ENCODE measurements around the gene UVRAG.

The UVRAG gene

DNA sequence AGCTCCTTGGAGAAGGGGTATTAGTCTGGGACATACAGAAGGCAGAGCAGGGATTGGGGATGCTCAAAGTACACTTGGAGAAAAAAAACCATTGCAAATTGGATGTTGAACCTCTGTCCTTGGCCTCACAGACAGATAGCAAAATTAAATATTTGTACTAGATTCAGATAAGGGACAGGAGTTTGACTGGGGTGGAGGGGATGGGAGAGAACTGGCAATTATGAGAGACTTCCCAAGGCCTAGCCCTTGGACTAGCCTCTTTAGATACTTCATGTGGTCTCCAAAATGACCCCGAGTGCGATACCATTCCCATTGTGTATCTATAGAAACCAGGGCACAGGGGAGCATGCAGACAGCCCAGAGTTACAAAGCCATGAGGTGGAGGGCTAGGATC lies 30.9 kb upstream of the UVRAG start:
- DNase-seq, result no peak

DNA sequence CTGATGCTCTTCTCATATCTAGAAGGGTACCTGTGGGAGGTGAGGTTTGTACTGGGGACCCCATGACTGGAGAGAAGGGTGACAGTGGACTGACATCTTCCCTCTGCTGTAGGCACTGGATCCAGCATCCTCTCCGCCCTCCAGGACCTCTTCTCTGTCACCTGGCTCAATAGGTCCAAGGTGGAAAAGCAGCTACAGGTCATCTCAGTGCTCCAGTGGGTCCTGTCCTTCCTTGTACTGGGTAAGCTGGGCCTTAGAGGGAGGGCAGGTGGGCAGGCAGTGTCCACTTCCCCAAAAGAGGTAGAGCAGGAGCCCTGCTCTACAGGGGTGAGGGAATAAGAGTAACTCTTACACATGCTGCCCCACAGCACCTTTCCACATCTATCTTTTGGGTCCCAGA lies 30.5 kb upstream of the UVRAG start:
- DNase-seq, result no peak

DNA sequence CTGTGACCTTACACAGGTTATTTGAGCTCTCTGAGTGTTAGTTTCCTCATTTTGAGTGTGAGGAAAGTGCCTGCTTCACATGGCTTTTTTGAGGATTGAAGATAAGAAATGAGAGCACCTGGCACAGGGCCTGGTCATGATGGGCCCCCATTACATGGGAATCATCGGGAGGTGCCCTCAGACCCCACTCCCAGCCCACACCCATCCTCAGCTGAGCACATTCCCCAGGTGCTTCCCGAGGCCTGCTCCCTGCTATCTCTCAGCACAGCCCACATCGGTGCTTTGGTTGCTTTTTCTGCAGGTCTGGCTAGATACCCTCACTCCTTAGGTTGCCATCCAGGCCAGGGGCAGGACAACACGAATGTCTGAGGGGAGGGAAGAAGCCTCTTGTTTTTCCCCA lies 29.8 kb upstream of the UVRAG start:
- no peak for DNase-seq

DNA sequence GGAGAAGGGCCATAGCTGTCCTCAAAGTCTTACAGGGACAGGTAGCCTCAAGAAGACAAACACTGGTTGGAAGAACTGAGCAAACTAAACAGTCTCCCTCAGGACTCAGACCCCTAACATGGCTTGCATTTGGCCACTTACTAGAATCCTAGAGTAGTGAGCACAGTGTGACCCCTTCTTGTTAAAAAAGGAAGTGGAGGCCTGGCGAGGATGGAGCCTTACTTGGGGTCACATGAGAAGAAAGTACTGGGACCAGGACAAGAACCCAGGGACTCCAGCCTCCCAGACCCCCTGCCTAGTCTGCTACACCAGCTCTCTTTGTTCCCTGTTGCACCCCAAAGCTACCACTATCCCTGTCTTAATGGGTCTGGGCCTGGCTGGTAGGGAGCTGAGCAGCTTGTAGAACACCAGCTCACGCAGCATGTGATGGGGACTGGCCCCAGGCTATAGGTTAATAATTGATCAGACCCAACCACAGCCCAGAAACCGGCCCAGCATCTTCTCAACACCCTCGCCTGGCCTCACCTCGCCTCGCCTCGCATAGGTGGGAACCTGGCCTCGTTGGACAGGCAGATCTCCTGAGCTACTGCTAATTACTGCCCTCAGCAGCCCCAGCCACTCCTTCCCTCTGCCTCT lies 28.8 kb upstream of the UVRAG start:
- no peak for DNase-seq

DNA sequence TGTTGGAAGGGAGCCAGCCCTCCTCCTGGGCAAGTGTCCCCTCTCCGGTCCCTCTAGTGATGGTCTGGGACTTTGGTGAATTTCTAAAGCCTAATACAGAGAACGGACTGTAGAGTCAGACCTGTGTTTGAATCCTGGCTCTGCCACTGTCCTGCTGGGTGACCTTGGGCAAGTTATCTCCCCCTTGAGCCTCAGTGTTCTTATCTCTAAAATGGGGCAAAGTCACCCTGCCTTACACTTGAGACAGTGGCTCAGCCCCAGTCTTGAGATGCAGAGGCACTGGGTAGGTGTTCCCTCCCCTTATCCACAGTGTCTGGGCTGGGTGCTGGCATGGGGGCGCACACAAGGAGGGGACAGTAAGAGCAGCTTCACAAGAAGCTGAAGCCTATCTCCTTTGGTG lies 25.5 kb upstream of the UVRAG start:
- DNase-seq, result no peak

DNA sequence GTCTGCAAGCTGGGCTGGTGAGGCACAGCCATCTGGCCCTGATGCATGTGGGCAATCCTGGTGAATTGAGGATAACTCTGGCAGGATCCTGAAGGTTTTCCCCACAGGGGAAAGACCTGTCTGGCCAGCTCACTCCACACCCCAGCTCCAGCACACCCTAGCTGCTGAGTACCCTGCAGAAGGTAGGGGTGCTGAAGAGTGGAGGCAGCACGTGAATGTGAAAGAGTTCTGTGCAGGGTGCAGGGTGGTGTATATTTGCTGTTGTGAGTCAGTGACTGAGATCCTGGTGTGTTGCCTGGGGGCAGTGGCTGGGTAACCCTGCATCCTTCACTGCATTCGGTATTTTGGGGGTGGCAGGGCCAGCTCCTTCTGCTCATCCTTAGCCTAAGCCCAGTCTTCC lies 24.0 kb upstream of the UVRAG start:
- no peak for DNase-seq

DNA sequence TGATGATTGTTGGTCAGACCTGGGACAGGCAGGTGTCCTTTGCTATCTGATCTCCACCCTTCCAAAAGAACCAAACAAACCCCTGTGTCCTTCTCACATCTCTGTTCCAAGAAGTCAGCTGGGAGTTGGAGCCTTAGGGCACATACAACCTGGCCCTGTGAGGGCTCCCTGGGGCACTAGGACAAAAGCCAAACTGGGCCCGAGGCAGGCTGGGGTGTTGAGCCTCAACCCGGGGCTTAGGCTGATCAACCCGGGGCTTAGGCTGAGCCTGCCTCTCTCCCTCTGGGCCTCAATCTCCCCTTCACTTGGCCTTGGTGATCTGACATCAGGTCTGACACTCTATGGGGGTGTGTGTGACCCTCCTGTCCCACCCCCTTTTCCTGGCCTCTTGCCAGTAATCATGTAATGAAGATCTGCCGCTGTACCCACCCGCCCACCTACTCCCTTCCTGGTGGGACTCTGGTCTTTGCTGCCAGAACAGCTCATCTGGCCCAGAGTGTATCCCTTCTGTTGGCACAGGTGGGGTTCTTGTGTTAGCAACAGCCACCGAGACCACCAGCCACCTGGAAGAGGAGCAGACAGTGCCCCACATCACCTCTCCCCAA lies 22.8 kb upstream of the UVRAG start:
- DNase-seq, result no peak

DNA sequence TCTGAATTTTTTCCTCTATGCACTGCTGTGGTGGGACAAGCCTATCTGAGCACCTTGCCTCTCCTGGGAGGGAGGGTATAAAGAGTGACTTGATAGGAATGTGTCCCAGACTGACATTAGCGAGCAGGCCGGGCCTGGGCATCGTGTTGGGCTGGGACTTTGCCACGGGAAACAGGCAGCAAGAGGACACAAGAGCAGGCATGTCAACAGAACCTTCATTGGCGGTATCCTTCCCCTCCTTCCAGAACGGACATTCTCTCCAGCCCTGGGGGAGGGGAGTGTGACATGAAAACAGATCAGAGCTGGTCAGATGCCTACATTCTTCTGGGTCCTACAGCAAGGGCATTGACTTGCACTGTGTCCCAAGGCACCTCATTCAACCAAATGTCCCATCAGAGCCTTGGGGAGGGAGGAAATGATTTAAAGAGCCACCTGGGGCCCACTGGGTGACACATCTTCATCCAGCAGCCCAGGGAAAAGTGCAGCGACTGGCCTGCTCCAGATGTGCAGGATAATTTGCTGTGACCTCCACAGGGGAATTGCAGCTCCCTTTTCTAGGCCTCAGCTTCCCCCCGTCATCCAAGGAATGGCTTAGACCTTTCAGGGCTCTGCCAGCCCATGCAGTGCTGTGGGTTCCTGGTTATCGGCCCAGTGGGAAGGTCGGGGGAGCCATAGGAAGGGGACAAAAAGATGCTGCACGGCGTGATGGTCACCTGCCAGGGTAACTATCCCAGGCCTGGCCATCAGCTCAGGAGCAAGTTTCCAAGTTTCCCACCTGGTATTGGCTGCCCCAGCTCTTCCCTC lies 21.8 kb upstream of the UVRAG start:
- DNase-seq, result no peak

DNA sequence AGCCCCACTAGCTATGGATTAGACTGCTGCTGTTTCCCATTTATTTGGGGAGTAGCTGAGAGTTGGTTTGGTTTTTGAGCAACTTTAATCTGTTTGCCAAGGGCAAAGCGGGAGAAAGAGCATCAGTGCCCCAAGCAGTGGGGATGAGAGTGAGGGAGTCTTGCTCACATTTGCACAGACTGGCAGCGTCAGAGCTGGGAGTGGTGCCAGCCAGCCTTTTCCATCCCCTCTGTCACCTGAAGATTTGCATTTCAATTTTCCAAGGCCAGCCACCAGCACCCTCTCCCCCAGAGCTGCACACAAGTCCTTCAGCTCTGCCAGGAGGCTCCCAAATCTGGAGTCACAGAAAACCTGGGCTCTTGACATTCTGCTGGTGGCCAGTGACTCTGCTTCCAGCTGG lies 21.0 kb upstream of the UVRAG start:
- no peak for DNase-seq

DNA sequence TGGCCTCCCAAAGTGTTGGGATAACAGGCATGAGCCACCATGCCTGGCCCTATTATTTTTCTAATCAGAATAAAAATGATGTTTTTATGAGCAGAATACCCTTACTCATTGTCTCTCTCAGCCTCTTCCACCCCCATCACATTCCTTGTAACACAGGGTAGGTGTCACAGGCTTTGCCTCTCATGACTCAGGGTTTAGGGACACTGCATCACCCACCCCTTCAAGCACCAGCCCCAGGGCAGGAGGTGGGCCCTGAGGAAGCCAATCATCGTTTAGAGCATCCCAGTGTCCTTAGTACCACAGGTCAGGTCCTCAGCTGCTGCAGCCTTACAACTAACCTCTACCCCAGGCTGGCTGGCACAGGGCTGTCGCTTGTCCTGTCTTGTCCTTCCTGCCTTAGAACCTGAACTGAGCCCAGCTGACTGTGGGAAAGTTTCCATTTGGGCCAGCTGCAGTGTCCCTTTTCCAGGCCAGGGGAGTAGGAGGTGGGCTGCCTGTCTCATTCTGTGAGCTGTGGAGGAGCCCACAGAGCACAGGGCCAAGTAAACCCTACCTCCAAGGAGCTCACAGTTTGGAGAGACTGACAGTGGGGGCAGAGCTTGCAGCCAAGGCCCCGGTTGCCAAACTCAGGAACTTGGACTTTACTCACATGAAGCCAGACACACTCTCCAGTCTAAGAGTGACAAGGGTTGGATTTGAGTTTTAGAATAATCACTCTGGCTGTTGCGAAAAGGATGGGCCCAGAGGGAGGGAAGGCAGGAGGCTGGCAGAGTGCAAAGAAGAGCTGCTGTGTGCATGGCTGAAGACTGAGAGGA lies 19.5 kb upstream of the UVRAG start:
- no peak for DNase-seq

DNA sequence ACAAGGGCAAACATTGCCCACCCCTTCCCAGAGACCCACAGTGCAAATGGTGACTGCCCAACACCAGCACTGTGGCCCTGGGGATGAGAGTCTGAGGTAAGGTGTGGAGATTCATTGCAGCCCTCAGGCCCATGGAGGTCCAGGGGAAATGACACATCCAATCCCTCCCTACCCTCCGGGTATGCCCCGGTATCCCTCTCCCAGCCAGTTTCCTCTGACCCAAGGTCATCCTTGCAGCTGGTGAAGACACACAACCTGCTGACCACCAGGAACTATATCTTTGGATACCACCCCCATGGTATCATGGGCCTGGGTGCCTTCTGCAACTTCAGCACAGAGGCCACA lies 18.9 kb upstream of the UVRAG start:
- DNase-seq, result no peak

DNA sequence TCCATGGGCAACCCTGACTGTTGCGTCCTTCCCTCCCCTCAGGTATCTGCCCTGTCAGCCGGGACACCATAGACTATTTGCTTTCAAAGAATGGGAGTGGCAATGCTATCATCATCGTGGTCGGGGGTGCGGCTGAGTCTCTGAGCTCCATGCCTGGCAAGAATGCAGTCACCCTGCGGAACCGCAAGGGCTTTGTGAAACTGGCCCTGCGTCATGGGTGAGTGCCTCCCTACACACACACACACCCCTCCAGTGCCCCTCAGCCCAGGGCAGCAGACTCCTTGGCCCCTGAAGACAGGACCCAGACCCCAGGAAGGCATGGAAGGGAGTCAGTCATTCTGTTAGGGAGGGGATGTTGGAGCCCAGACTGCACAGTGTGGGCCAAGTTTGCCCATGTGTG lies 17.9 kb upstream of the UVRAG start:
- no peak for DNase-seq

DNA sequence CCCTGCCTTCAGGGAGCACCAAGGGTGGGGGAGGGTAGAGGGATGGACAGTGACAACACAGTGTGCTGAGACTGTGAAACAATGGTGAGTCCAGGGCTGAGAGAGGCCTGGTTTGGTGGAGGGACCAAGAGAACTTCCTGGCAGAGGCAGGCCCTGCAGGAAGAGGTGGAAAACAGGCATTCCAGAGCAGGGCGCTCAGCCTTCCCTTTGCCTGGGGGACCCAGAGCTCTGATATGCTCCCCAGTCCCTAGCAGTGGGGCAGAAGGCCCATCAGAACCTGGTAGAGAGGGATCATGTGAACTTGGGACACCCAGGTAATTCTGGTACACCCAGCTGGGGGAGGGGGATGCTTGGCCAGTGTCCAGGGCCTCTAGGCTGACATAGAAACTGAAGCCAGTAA lies 17.2 kb upstream of the UVRAG start:
- no peak for DNase-seq

DNA sequence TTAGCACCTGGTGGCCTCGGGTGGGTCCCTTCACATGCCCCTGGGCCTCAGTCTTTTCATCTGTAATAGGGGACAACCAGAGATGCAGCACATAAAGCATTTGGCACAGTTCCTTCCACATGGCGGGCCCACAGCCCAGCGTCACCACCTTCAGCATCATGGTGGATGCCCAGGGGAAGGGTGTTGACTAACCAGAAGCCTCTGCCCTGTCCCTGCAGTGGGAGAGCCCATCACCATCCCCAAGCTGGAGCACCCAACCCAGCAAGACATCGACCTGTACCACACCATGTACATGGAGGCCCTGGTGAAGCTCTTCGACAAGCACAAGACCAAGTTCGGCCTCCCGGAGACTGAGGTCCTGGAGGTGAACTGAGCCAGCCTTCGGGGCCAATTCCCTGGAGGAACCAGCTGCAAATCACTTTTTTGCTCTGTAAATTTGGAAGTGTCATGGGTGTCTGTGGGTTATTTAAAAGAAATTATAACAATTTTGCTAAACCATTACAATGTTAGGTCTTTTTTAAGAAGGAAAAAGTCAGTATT lies 14.8 kb upstream of the UVRAG start:
- DNase-seq, result no peak

DNA sequence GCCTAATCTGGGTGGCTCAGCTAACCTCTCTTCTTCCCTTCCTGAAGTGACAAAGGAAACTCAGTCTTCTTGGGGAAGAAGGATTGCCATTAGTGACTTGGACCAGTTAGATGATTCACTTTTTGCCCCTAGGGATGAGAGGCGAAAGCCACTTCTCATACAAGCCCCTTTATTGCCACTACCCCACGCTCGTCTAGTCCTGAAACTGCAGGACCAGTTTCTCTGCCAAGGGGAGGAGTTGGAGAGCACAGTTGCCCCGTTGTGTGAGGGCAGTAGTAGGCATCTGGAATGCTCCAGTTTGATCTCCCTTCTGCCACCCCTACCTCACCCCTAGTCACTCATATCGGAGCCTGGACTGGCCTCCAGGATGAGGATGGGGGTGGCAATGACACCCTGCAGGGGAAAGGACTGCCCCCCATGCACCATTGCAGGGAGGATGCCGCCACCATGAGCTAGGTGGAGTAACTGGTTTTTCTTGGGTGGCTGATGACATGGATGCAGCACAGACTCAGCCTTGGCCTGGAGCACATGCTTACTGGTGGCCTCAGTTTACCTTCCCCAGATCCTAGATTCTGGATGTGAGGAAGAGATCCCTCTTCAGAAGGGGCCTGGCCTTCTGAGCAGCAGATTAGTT lies 14.2 kb upstream of the UVRAG start:
- DNase-seq, result no peak

DNA sequence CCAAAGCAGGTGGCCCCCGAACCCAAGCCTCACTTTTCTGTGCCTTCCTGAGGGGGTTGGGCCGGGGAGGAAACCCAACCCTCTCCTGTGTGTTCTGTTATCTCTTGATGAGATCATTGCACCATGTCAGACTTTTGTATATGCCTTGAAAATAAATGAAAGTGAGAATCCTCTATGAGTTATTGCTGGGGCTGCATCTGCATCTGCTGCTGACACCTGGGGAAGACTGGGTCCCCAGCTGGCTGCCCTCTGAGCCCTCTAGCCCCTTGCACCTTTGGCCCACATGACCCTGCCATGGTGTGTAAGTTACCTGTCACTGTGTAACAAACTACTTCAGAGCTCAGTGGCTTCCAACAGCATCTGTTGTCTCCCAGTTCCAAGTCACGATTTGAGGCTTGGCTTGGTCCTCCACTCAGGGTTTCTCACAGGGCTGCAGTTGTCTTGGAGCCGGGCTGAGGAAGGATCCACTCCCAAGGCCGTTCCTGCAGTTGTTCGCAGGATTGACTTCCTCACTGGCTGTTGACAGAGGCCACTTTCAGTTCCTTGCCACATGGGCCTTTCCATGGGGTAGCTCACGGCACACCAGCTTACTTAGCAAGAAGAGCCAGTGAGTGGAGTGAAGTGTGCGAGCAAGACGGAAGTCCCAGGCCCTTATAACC lies 13.5 kb upstream of the UVRAG start:
- DNase-seq, result no peak

DNA sequence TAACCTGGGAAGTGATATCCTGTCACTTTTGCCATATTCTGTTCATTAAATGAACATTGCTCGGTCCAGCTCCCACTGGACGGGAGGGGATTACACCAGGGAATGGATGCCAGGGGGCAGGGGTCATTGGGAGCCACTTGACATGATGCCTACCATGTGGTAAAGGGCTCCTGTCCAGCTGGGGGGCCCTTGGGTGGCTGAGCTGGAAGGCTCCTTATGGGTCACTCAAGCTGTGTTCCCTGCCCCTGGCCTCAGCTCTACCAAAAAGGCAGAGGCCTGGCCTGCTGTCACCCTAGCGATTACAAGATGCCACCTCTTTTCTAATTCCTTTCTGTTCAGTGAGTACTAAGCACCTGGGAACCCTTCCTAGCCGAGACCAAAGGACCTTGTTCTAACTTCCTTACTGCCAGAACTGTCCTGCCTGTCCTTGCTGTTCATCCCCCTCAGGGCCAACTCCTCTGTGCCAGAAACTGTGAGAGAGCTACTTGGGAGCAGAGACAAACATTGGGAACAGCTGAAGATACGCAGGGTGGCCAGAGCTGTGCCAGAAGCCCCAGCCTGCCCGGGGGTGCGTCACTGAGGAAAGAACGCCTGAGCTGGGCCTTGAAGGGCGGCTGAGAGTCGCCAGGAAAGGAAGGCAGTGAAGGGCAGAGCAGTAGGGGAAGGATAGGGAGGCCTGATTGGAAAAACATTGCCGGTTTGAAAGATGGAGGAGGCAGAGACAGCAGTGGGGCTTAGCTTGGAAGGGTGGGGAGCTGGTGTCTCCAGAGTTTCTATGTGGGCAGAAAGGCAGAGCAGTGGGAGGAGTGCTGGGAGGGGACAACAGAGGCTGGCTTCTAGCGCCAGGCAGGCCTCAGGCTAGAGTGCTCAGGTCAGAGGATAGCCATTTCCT lies 12.7 kb upstream of the UVRAG start:
- DNase-seq, result no peak

DNA sequence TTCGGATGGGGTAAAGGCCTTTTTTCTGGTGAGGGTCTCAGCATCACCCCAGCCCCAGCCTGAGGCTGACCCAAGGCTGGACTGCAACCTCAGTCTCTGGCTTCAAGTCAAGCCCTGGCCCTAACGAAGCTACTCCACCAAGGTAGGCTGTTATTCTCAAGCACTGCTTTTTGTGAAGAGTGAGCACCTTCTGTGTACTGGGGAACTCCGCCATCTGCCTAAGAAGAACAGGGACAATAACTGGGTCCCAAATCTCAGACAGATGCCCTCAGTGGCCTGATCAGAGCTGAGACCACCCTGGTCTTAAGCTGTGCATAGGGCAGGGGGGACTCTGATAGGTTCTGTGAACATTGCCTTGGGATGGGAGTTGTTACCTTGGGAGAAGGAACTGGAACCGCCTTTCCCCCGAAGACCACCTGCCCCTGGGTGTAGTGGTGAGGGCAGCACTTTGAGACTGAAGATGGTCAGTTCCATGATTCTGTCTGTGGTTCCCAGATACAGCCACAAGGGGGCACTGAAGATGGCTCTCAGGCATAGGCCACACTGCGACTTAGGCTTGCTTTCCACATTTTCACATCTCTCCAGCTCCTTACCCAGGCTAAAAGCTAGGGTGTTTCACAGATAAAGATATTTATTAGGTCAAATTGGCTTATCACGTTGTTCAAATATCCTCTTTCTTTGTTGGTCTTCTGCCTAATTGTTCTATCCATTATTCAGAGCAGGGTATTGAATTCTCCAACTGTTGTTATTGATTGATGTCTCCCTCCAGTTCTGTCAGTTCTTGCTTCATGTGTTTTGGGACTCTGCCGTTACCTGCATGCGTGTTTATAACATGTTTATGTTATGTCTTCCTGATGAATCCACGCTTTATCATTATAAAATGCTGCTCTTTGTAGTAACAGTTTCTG lies 11.8 kb upstream of the UVRAG start:
- peak; percentile 65 for DNase-seq

DNA sequence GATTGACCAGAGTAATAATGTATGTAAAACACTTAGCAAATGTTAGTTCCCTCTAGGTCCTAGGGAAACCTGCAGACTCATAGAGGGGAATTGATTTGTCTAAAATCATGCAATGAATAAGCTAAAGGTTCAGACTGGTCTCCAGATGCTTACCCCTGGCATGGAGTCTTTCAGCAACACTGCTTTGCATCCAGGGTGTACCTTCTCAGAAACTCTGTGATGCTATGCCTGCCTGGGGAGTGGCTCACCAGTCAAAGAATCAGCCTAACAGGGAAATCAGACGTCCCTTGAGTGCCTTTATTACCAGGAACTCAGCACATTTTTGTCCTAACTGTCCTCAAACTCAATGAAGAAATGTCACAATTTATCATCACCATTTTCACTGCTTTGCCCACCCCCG lies 5.9 kb upstream of the UVRAG start:
- DNase-seq, result no peak

DNA sequence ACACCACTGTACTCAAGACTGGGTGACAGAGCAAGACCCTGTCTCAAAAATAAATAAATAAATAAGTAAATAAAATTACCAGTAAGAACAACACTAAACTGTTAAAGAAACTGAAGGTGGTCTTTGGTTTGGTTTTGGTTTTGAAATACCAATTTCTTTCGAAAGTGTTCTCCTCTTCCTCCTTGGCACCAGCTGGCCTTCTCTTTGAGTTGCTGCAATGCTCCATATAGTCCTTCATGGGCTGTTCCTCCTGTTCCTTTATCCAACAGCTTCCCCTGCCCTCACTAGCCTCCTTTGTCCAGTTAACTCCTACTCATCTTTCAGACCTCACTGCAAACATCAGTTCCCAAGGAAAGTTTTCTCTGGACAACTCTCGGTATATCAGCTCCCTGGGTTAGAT lies 5.0 kb upstream of the UVRAG start:
- DNase-seq, result no peak

All from NCI-H2227 treated with DMSO at 0.1 percent for 48 hours (cell line).